HEK293 (cell line): ENCODE measurements around the gene CARD10.
A peak's percentile ranks its signal among the peaks of the same experiment; 100 is the strongest.

Experiments used
- AEBP2 ChIP-seq: fragments of 450-650 bp; formaldehyde crosslinking; IDR thresholded peaks from 2 replicates; pipeline ENCODE4 v1.5.1; 2016; ENCODE audit warnings: missing biosample characterization, missing genetic modification characterization, borderline replicate concordance
- HIC1 ChIP-seq: fragments of 450-650 bp; formaldehyde crosslinking; IDR thresholded peaks from 2 replicates; pipeline ENCODE4 v1.5.1; 2016; ENCODE audit warnings: missing biosample characterization, missing genetic modification characterization
- HOXC10 ChIP-seq: sonication (generic); formaldehyde crosslinking; IDR thresholded peaks from 2 replicates; pipeline ENCODE4 v1.8.1; 2023; ENCODE audit warnings: mild to moderate bottlenecking, missing genetic modification reagents
- KLF17 ChIP-seq: fragments of 450-650 bp; formaldehyde crosslinking; IDR thresholded peaks from 2 replicates; pipeline ENCODE4 v1.5.1; 2016; ENCODE audit warnings: missing biosample characterization, missing genetic modification characterization
- OVOL3 ChIP-seq: fragments of 450-650 bp; formaldehyde crosslinking; IDR thresholded peaks from 2 replicates; pipeline ENCODE4 v1.5.1; 2016; ENCODE audit warnings: missing biosample characterization, missing genetic modification characterization
- PRDM6 ChIP-seq: fragments of 450-650 bp; formaldehyde crosslinking; IDR thresholded peaks from 2 replicates; pipeline ENCODE4 v1.5.1; 2017; ENCODE audit warnings: missing biosample characterization, missing genetic modification characterization
- SCRT1 ChIP-seq: fragments of 450-650 bp; formaldehyde crosslinking; IDR thresholded peaks from 2 replicates; pipeline ENCODE4 v1.5.1; 2016; ENCODE audit warnings: missing biosample characterization, missing genetic modification characterization, borderline replicate concordance
- ZFP69B ChIP-seq: fragments of 450-650 bp; formaldehyde crosslinking; IDR thresholded peaks from 2 replicates; pipeline ENCODE4 v1.5.1; 2016; ENCODE audit warnings: missing biosample characterization, missing genetic modification characterization
- ZIC2 ChIP-seq: fragments of 450-650 bp; formaldehyde crosslinking; IDR thresholded peaks from 2 replicates; pipeline ENCODE4 v1.5.1; 2016; ENCODE audit warnings: missing biosample characterization, missing genetic modification characterization
- ZNF114 ChIP-seq: fragments of 450-650 bp; formaldehyde crosslinking; IDR thresholded peaks from 2 replicates; pipeline ENCODE4 v1.5.0; 2017; ENCODE audit warnings: missing biosample characterization, missing genetic modification characterization
- ZNF155 ChIP-seq: fragments of 450-650 bp; formaldehyde crosslinking; IDR thresholded peaks from 2 replicates; pipeline ENCODE4 v1.5.1; 2016; ENCODE audit warnings: missing biosample characterization, missing genetic modification characterization
- ZNF175 ChIP-seq: fragments of 450-650 bp; formaldehyde crosslinking; IDR thresholded peaks from 2 replicates; pipeline ENCODE4 v1.5.1; 2016; ENCODE audit warnings: missing biosample characterization, missing genetic modification characterization
- ZNF184 ChIP-seq: fragments of 450-650 bp; IDR thresholded peaks from 2 replicates; pipeline ENCODE4 v1.5.1; 2018; ENCODE audit warnings: missing biosample characterization, mild to moderate bottlenecking, missing genetic modification characterization
- ZNF211 ChIP-seq: fragments of 450-650 bp; formaldehyde crosslinking; IDR thresholded peaks from 2 replicates; pipeline ENCODE4 v1.5.1; 2016; ENCODE audit warnings: low read depth, missing biosample characterization, missing genetic modification characterization
- ZNF223 ChIP-seq: fragments of 450-650 bp; formaldehyde crosslinking; IDR thresholded peaks from 2 replicates; pipeline ENCODE4 v1.5.1; 2016; ENCODE audit warnings: missing biosample characterization, missing genetic modification characterization
- ZNF23 ChIP-seq: fragments of 450-650 bp; formaldehyde crosslinking; IDR thresholded peaks from 2 replicates; pipeline ENCODE4 v1.5.1; 2016; ENCODE audit warnings: missing biosample characterization, missing genetic modification characterization, borderline replicate concordance
- ZNF266 ChIP-seq: fragments of 450-650 bp; formaldehyde crosslinking; IDR thresholded peaks from 2 replicates; pipeline ENCODE4 v1.5.1; 2016; ENCODE audit warnings: missing biosample characterization, missing genetic modification characterization, low read depth
- ZNF292 ChIP-seq: fragments of 450-650 bp; formaldehyde crosslinking; IDR thresholded peaks from 2 replicates; pipeline ENCODE4 v1.5.1; 2016; ENCODE audit warnings: low read depth, missing biosample characterization, missing genetic modification characterization, borderline replicate concordance
- ZNF404 ChIP-seq: fragments of 450-650 bp; formaldehyde crosslinking; IDR thresholded peaks from 2 replicates; pipeline ENCODE4 v1.5.1; 2017; ENCODE audit warnings: missing biosample characterization, missing genetic modification characterization
- ZNF513 ChIP-seq: fragments of 450-650 bp; IDR thresholded peaks from 2 replicates; pipeline ENCODE4 v1.5.1; 2018; ENCODE audit warnings: missing biosample characterization, missing genetic modification characterization
- ZNF518A ChIP-seq: fragments of 450-650 bp; formaldehyde crosslinking; conservative IDR thresholded peaks from 2 replicates; pipeline ENCODE4 v1.5.1; 2016; ENCODE audit warnings: low read depth, missing biosample characterization, missing genetic modification characterization
- ZNF600 ChIP-seq: fragments of 450-650 bp; formaldehyde crosslinking; IDR thresholded peaks from 2 replicates; pipeline ENCODE4 v1.5.1; 2016; ENCODE audit warnings: missing biosample characterization, missing genetic modification characterization
- ZNF837 ChIP-seq: fragments of 450-650 bp; formaldehyde crosslinking; IDR thresholded peaks from 2 replicates; pipeline ENCODE4 v1.5.1; 2016; ENCODE audit warnings: missing biosample characterization, missing genetic modification characterization
- ZSCAN30 ChIP-seq: fragments of 450-650 bp; IDR thresholded peaks from 2 replicates; pipeline ENCODE4 v1.5.1; 2018; ENCODE audit warnings: missing biosample characterization, mild to moderate bottlenecking, missing genetic modification characterization, moderate library complexity
- ZSCAN4 ChIP-seq: fragments of 450-650 bp; formaldehyde crosslinking; IDR thresholded peaks from 2 replicates; pipeline ENCODE4 v1.5.1; 2017; ENCODE audit warnings: missing biosample characterization, missing genetic modification characterization

Gene CARD10

GRCh38 chr22:37457093-37457893 lies 61.9 kb downstream of the CARD10 start (continued):
- TF ChIP-seq ZNF518A (tag by site-specific recombination) (no peak), ZNF211 (tag by site-specific recombination) (no peak), ZNF292 (no peak), OVOL3 (tag by site-specific recombination) (no peak), ZNF513 (tag by site-specific recombination) (no peak), PRDM6 (tag by site-specific recombination) (no peak), HOXC10 (CRISPR knock-in tag) (no peak), ZNF23 (tag by site-specific recombination) (no peak), ZSCAN4 (no peak), KLF17 (tag by site-specific recombination) (peak; percentile 83), ZNF223 (tag by site-specific recombination) (peak; percentile 5; the same call in 1 of the 2 replicates), ZNF600 (tag by site-specific recombination) (no peak), HIC1 (no peak), ZNF114 (tag by site-specific recombination) (no peak), ZFP69B (tag by site-specific recombination) (no peak), ZSCAN30 (tag by site-specific recombination) (peak; percentile 100), ZIC2 (tag by site-specific recombination) (peak; percentile 80), ZNF175 (tag by site-specific recombination) (no peak), SCRT1 (tag by site-specific recombination) (no peak), ZNF266 (tag by site-specific recombination) (no peak), ZNF184 (tag by site-specific recombination) (no peak), ZNF837 (tag by site-specific recombination) (no peak), ZNF404 (no peak), ZNF155 (tag by site-specific recombination) (no peak), AEBP2 (tag by site-specific recombination) (no peak)
